Measurements from ENCODE around the gene PAIP2.

GRCh38 chr5:139407517-139407916 lies 65.9 kb downstream of the PAIP2 start:
- TF ChIP-seq EP300 (IDR thresholded peaks at IDR 0.05) (no peak), CTCF (IDR thresholded peaks at IDR 0.05) (no peak)

All from ovary (tissue), 3 donors.